Measurements from ENCODE around the gene EPM2A.

- TF ChIP-seq CTCF (conservative IDR thresholded peaks at IDR 0.05; ENCODE audit: low read depth, low read length) (no peak), EZH2 (IDR thresholded peaks at IDR 0.05; ENCODE audit: borderline replicate concordance, low read depth, low read length, poor library complexity, severe bottlenecking) (no peak)
These were observed 6.6 kb downstream of the EPM2A start for GRCh38 chr6:145728444-145729385.
